Astrocyte of the spinal cord (primary cell): ENCODE results near the gene CFAP20DC.

Experiments used
- DNase-seq: peaks from one replicate; pipeline ENCODE4 v3.0.0; 2011; ENCODE audit warnings: low read depth, low spot score
- H3K4me3 ChIP-seq: 2 replicates; pipeline ENCODE4 v1.5.1; 2011; ENCODE audit warnings: low read depth, mild to moderate bottlenecking, low read length, moderate library complexity
- CTCF ChIP-seq: IDR thresholded peaks from 2 replicates; pipeline ENCODE4 v1.5.1; 2012; ENCODE audit warnings: low read depth, mild to moderate bottlenecking, low read length, inconsistent platforms
- in situ Hi-C: cut with HindIII; loops from 2 replicates; pipeline ENCODE4 v1.10.0; 2017; ENCODE audit warnings: low sequenced_read_pairs

Gene CFAP20DC

GRCh38 chr3:59013611-59014010, 36.2 kb downstream of the CFAP20DC start:
- no peak for DNase-seq
- TF ChIP-seq CTCF = no peak
- H3K4me3 ChIP-seq = no peak overlapping the region
- in situ Hi-C loops = no loop called here

GRCh38 chr3:59006634-59007517, 42.9 kb downstream of the CFAP20DC start:
- DNase-seq = peak; percentile 69
- in situ Hi-C loops = no loop called here
- TF ChIP-seq CTCF = no peak

GRCh38 chr3:59001675-59002074, 48.1 kb downstream of the CFAP20DC start:
- no peak overlapping the region for H3K4me3 ChIP-seq
- no peak for DNase-seq
- in situ Hi-C loops = no loop called here
- TF ChIP-seq CTCF = no peak

More at GRCh38 chr3:59006634-59007517, 42.9 kb downstream of the CFAP20DC start:
- no peak overlapping the region for H3K4me3 ChIP-seq

GRCh38 chr3:58999774-59000160, 50.1 kb downstream of the CFAP20DC start:
- no peak overlapping the region for H3K4me3 ChIP-seq
- in situ Hi-C loops = no loop called here
- DNase-seq = no peak
- TF ChIP-seq CTCF = no peak

- no peak for DNase-seq
These were observed 50.6 kb downstream of the CFAP20DC start for GRCh38 chr3:58999134-58999773.

GRCh38 chr3:58998476-58999117, 51.2 kb downstream of the CFAP20DC start:
- TF ChIP-seq CTCF = no peak
- no peak overlapping the region for H3K4me3 ChIP-seq
- in situ Hi-C loops = no loop called here
- peak; percentile 86 for DNase-seq

More at GRCh38 chr3:58999134-58999773, 50.6 kb downstream of the CFAP20DC start:
- TF ChIP-seq CTCF = no peak
- H3K4me3 ChIP-seq = no peak overlapping the region
- in situ Hi-C loops = no loop called here
